Measurements from ENCODE around the gene PDE4D. TPM values are rescaled to one million over a fixed set of nuclear protein-coding genes. Genes with fewer than 3 reads are reported as not detected.

PDE4D gene
- total RNA-seq, 6 experiments from 2014 or later: 1.6 to 10.3 (median 5.6) TPM

- H3K27ac ChIP-seq: peak overlapping the region in 1 of 3 donors; percentile 51
- ATAC-seq (peak in 2 of 4 donors; percentile 7 to 8), DNase-seq (no peak)
- no peaks in the 10 kb centered on the region for H3K36me3 ChIP-seq
- H3K4me3 ChIP-seq: peak overlapping the region; percentile 49 to 59 (median 58)
- H3K9me3 ChIP-seq: no peaks in the 10 kb centered on the region
- intact Hi-C loops (cut with DNase I): no loop called here
- WGBS (ENCODE audit: insufficient coverage, low coverage, low lambda C conversion rate, missing lambda C conversion rate): 59% methylated on average over 10 of the region's 10 CpGs
- TF ChIP-seq, protein P1, sequence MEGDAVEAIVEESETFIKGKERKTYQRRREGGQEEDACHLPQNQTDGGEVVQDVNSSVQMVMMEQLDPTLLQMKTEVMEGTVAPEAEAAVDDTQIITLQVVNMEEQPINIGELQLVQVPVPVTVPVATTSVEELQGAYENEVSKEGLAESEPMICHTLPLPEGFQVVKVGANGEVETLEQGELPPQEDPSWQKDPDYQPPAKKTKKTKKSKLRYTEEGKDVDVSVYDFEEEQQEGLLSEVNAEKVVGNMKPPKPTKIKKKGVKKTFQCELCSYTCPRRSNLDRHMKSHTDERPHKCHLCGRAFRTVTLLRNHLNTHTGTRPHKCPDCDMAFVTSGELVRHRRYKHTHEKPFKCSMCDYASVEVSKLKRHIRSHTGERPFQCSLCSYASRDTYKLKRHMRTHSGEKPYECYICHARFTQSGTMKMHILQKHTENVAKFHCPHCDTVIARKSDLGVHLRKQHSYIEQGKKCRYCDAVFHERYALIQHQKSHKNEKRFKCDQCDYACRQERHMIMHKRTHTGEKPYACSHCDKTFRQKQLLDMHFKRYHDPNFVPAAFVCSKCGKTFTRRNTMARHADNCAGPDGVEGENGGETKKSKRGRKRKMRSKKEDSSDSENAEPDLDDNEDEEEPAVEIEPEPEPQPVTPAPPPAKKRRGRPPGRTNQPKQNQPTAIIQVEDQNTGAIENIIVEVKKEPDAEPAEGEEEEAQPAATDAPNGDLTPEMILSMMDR (IDR thresholded peaks at IDR 0.05): no peak
- TF ChIP-seq POLR2A (IDR thresholded peaks at IDR 0.05): no peak
- H3K27me3 ChIP-seq: no peaks in the 10 kb centered on the region
- H3K4me1 ChIP-seq: peaks cover 0 to 11% (median 0%) of the 10 kb centered on the region in 4 donors
Measured at GRCh38 chr5:59037941-59038797, 855.4 kb downstream of the PDE4D start.

DNA sequence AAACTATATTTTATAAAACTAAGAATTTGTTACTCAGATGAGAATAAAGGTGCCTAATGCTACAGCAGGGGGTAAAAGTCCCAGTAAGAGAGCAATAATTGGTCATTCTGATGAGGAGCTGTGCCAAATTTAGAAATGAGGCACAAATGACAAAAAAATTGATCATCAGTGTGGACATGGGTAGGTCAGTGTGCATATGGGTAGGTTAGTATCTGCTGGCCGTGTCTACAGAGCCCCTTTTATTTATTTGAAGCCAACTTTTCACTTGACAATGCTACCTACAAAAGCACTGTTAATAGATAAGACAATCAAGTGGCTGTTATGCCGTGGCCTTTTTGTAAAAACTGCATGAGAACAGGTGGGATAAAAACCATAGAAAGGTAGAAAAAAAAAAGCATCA is 856.1 kb downstream of the PDE4D start:
- DNase-seq (no peak), ATAC-seq (no peak)
- peaks cover 0 to 11% (median 0%) of the 10 kb centered on the region in 4 donors for H3K4me1 ChIP-seq
- no peak overlapping the region for H3K4me3 ChIP-seq
- no peaks in the 10 kb centered on the region for H3K9me3 ChIP-seq
- intact Hi-C loops (cut with DNase I): no loop called here
- WGBS (ENCODE audit: insufficient coverage, low coverage, low lambda C conversion rate, missing lambda C conversion rate): 58% methylated on average over 2 of the region's 2 CpGs
- no peaks in the 10 kb centered on the region for H3K36me3 ChIP-seq
- H3K27ac ChIP-seq: no peak overlapping the region
- no peak for TF ChIP-seq POLR2A (IDR thresholded peaks at IDR 0.05)
- TF ChIP-seq, protein P1 (IDR thresholded peaks at IDR 0.05): no peak
- no peaks in the 10 kb centered on the region for H3K27me3 ChIP-seq

GRCh38 chr5:59037041-59037440 is 856.5 kb downstream of the PDE4D start:
- Histone ChIP-seq H3K27me3 (no peaks in the 10 kb centered on the region), H3K4me1 (peaks cover 0 to 11% (median 0%) of the 10 kb centered on the region in 4 donors)

GRCh38 chr5:59036274-59036961 is 857.1 kb downstream of the PDE4D start:
- WGBS (ENCODE audit: insufficient coverage, low coverage, low lambda C conversion rate, missing lambda C conversion rate): 54% methylated on average over 4 of the region's 4 CpGs
- Histone ChIP-seq H3K4me3 (no peak overlapping the region), H3K9me3 (no peaks in the 10 kb centered on the region), H3K4me1 (peaks cover 0 to 11% (median 0%) of the 10 kb centered on the region in 4 donors), H3K27me3 (no peaks in the 10 kb centered on the region), H3K27ac (no peak overlapping the region), H3K36me3 (no peaks in the 10 kb centered on the region)
- TF ChIP-seq, protein P1 (IDR thresholded peaks at IDR 0.05): no peak
- TF ChIP-seq POLR2A (IDR thresholded peaks at IDR 0.05): no peak
- no peak for DNase-seq
- intact Hi-C loops (cut with DNase I): no loop called here
- peak in 1 of 4 donors; percentile 11 for ATAC-seq

More at GRCh38 chr5:59037041-59037440, 856.5 kb downstream of the PDE4D start:
- ATAC-seq (no peak), DNase-seq (no peak)
- 74% methylated on average over 2 of the region's 2 CpGs for WGBS (ENCODE audit: insufficient coverage, low coverage, low lambda C conversion rate, missing lambda C conversion rate)
- Histone ChIP-seq H3K36me3 (no peaks in the 10 kb centered on the region), H3K27ac (no peak overlapping the region), H3K9me3 (no peaks in the 10 kb centered on the region), H3K4me3 (no peak overlapping the region)
- intact Hi-C loops (cut with DNase I): no loop called here
- no peak for TF ChIP-seq POLR2A (IDR thresholded peaks at IDR 0.05)
- TF ChIP-seq, protein P1 (IDR thresholded peaks at IDR 0.05): no peak

All from right lobe of liver (tissue), 6 donors.